ENCODE data around the gene PFKFB3. TPM values are rescaled to one million over a fixed set of nuclear protein-coding genes. Genes with fewer than 3 reads are reported as not detected.
"Not testable (repeated sequence)": the region's sequence is repeated elsewhere in the genome, so short reads cannot be mapped to it uniquely, and the experiment has no call there.

Gene PFKFB3
- total RNA-seq, 1 donor from 2014 or later: 43.2 TPM

GRCh38 chr10:6194311-6194710, 8.4 kb upstream of the PFKFB3 start:
- no peaks in the 10 kb centered on the region for H3K9me3 ChIP-seq
- no peak for TF ChIP-seq POLR2AphosphoS5 (IDR thresholded peaks at IDR 0.05; ENCODE audit: insufficient read depth in 1 of 2, low read depth in 1 of 2)
- no peak for TF ChIP-seq CTCF (IDR thresholded peaks at IDR 0.05)
- TF ChIP-seq POLR2A (IDR thresholded peaks at IDR 0.05): no peak
- peak overlapping the region; percentile 81 for H3K27ac ChIP-seq
- intact Hi-C loops (cut with DNase I): no loop called here
- no peaks in the 10 kb centered on the region for H3K36me3 ChIP-seq
- DNase-seq (ENCODE audit: extremely low spot score in 2 of 2): no peak
- H3K4me1 ChIP-seq: peaks cover 21% of the 10 kb centered on the region
- H3K4me3 ChIP-seq: no peak overlapping the region
- no peaks in the 10 kb centered on the region for H3K27me3 ChIP-seq

GRCh38 chr10:6195376-6195775, 7.4 kb upstream of the PFKFB3 start:
- Histone ChIP-seq H3K4me3 (no peak overlapping the region), H3K4me1 (peaks cover 28% of the 10 kb centered on the region), H3K27ac (peak overlapping the region; percentile 81), H3K36me3 (no peaks in the 10 kb centered on the region), H3K9me3 (no peaks in the 10 kb centered on the region), H3K27me3 (no peaks in the 10 kb centered on the region)
- no peak for TF ChIP-seq POLR2A (IDR thresholded peaks at IDR 0.05)
- no peak for TF ChIP-seq CTCF (IDR thresholded peaks at IDR 0.05)
- TF ChIP-seq POLR2AphosphoS5 (IDR thresholded peaks at IDR 0.05; ENCODE audit: insufficient read depth in 1 of 2, low read depth in 1 of 2): no peak
- intact Hi-C loops (cut with DNase I): no loop called here
- DNase-seq (ENCODE audit: extremely low spot score in 2 of 2): peak in 1 of 2 donors; percentile 88

- peak in 1 of 2 donors; percentile 84 for DNase-seq (ENCODE audit: extremely low spot score in 2 of 2)
- TF ChIP-seq POLR2A (IDR thresholded peaks at IDR 0.05): no peak
- TF ChIP-seq POLR2AphosphoS5 (IDR thresholded peaks at IDR 0.05; ENCODE audit: insufficient read depth in 1 of 2, low read depth in 1 of 2): peak; percentile 34 to 72
- TF ChIP-seq CTCF (IDR thresholded peaks at IDR 0.05): no peak
- Histone ChIP-seq H3K4me3 (no peak overlapping the region), H3K27me3 (no peaks in the 10 kb centered on the region), H3K36me3 (no peaks in the 10 kb centered on the region), H3K4me1 (peaks cover 30% of the 10 kb centered on the region), H3K9me3 (no peaks in the 10 kb centered on the region), H3K27ac (peak overlapping the region; percentile 81)
- intact Hi-C loops (cut with DNase I): no loop called here
These were observed 6.9 kb upstream of the PFKFB3 start for GRCh38 chr10:6195846-6196245.

- intact Hi-C loops (cut with DNase I); DNase-seq (ENCODE audit: extremely low spot score in 2 of 2): not testable (repeated sequence)
- H3K4me1 ChIP-seq: peaks cover 27% of the 10 kb centered on the region
These were observed 6.2 kb upstream of the PFKFB3 start for GRCh38 chr10:6196524-6196923.

GRCh38 chr10:6197321-6197720, 5.4 kb upstream of the PFKFB3 start:
- no peaks in the 10 kb centered on the region for H3K27me3 ChIP-seq
- DNase-seq (ENCODE audit: extremely low spot score in 2 of 2): no peak
- H3K9me3 ChIP-seq: no peaks in the 10 kb centered on the region
- TF ChIP-seq POLR2A (IDR thresholded peaks at IDR 0.05) (no peak), POLR2AphosphoS5 (IDR thresholded peaks at IDR 0.05; ENCODE audit: insufficient read depth in 1 of 2, low read depth in 1 of 2) (no peak)
- peaks cover 28% of the 10 kb centered on the region for H3K4me1 ChIP-seq
- no peak overlapping the region for H3K4me3 ChIP-seq
- intact Hi-C loops (cut with DNase I): no loop called here
- H3K36me3 ChIP-seq: no peaks in the 10 kb centered on the region
- peak overlapping the region; percentile 81 for H3K27ac ChIP-seq

More at GRCh38 chr10:6196524-6196923, 6.2 kb upstream of the PFKFB3 start:
- H3K27ac ChIP-seq: peak overlapping the region; percentile 81
- not testable (repeated sequence) for H3K36me3 ChIP-seq, H3K4me3 ChIP-seq, H3K9me3 ChIP-seq, H3K27me3 ChIP-seq

- no peaks in the 10 kb centered on the region for H3K36me3 ChIP-seq
- TF ChIP-seq CTCF (IDR thresholded peaks at IDR 0.05): no peak
- no peak for TF ChIP-seq POLR2AphosphoS5 (IDR thresholded peaks at IDR 0.05; ENCODE audit: insufficient read depth in 1 of 2, low read depth in 1 of 2)
- no peak for TF ChIP-seq POLR2A (IDR thresholded peaks at IDR 0.05)
- DNase-seq (ENCODE audit: extremely low spot score in 2 of 2): no peak
These were observed 4.6 kb upstream of the PFKFB3 start for GRCh38 chr10:6198171-6198570.

More at GRCh38 chr10:6198171-6198570, 4.6 kb upstream of the PFKFB3 start:
- intact Hi-C loops (cut with DNase I): no loop called here
- Histone ChIP-seq H3K4me1 (peaks cover 30% of the 10 kb centered on the region), H3K9me3 (no peaks in the 10 kb centered on the region), H3K27ac (peak overlapping the region; percentile 81), H3K27me3 (no peaks in the 10 kb centered on the region), H3K4me3 (no peak overlapping the region)

All from vagina (tissue), 2 donors.